Activated CD8-positive, alpha-beta memory T cell treated with anti-CD3 and anti-CD28 coated beads for 1 hour (primary cell): Measurements from ENCODE around the gene CDHR5.
"Not testable (repeated sequence)": the region's sequence is repeated elsewhere in the genome, so short reads cannot be mapped to it uniquely, and the experiment has no call there.

Experiments
- DNase-seq, 2 donors: peaks; one replicate each; pipeline ENCODE4 v3.0.0-alpha.2; 2020; ENCODE audit warnings: low read depth in 1 of 2; ENCODE audit errors: extremely low read depth in 1 of 2

The CDHR5 gene

DNA sequence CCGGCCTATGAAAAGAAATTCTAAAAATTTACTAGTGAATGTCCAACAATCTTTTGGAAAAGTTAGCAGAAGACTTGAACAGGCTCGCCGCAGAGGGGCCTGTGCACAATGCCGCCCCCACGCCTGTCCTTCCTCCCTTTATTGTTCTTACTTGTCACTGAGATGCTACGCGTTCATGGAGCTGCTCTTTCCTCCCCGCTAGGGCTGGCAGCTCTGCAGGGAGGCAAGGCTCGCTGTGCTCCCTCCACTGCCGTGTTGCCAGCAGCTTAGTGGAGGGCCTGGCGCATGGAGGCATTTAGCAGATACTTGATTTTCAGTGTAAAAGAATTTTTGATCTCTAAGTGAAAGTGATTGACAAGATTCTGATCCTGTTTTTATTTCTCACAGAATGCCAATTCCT lies 33.8 kb downstream of the CDHR5 start:
- DNase-seq: no peak

DNA sequence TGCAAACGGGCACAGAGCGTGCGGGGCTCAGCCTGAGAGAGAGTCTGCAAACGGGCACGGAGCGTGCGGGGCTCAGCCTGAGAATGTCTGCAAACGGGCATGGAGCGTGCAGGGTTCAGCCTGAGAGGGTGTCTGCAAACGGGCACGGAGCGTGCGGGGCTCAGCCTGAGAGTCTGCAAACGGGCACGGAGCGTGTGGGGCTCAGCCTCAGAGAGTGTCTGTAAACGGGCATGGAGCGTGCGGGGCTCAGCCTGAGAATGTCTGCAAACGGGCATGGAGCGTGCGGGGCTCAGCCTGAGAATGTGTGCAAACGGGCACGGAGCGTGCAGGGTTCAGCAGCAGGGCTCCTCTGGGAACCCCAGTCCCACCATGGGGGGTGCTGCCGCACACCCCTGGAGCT lies 35.0 kb downstream of the CDHR5 start:
- DNase-seq: no peak

DNA sequence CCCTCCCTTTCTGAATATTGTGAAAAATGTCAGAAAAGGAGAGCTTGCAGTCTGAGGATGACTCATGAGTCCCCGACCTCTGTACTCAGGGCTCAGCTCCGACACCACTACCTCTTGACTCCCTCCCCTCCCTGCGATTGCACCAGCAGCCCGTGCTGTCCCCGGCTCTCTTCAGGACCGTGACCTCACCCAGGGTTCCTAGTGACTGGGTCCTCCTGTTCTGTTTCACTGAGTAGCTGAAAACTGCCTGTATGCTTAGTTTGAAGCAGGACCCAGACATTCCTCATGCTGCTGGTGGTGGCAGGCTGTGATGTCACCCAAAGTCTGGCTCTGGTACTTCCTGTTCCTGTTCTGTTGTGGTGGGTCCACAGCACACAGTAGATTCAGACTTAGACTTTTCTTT lies 36.8 kb downstream of the CDHR5 start:
- DNase-seq: peak; percentile 34 to 84

DNA sequence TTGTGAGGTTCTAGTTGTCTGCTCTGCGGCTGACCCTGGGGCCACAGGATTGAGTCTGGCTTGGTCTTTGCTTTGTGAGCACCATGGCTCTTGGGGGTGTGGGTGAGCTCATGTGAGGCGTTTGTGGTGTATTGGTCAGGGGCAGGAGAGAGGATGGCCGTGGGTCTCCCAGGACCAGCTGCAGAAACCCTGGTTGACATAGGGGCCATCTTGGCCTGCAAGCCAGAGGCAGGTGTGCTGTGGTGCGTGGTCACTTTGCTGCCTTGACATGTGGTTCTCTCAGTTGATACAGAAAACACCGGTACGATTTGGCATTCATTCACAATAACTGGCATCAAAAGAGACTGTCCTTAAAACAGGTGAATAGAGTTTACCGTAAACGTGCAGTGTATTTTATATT lies 37.2 kb downstream of the CDHR5 start:
- no peak for DNase-seq

DNA sequence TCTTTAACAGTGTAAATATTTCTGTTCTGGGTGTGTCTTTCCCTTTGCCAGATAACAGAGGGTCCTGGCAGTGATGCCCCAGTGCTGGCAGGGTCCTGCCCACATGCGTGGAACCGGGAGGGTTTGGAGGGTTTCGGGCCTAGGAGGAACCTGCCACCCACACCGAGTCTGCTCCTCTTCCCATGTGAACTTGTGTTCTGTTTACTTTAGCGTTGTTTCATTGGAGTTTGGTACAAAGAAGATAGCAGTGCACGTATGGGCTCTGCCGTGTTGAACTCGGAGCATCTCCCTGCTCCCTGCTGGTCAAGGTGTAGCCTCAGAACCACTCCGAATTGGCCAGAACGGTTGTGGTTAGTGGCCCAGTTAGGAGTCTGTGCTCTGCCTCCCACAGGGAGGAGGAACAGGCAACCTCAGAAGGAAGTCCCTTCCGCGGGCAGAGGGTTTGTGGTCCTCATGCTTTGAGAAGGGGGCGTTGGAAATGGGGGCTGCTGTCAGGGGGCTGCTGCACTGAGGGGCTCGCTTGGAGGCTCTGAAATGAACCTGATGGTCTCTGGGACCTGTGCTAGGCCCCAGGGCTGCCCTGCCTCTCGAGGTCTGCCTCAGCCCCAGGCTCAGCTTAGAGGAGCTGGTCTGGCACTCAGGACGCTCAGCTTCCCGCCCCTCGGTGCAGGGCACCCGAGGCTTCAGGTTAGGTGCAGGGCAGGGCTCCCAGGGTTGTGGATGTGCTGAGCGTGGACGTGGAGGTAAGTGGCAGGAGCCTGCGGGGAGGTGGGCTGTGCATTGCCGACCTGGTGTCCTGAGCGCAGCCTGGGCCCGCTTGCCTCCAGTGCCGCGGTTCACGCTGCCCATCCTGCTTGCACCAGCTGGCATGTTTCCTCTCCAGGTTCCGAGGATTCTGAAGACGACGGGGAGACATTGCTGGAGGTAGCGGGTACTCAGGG lies 38.1 kb downstream of the CDHR5 start:
- DNase-seq: no peak

DNA sequence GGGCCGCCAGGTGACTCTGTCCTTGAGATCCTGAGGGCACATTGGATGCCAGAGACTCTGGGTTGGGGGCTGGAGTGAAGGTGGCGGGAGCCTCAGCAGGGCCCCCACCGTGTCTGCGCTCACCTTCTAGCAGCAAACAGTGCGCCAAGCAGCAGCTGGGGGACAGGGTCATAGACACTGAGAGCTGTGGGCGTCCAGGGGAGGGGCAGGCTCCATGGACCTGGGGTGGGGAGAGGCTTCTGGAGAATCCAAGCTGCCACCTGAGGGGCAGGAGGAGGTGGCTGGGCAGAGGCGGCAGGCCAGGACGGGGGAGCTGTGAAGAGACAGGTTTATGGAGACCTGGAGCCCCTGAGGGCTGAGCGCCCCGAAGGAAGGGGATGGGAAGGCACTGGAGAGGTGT lies 40.5 kb downstream of the CDHR5 start:
- DNase-seq: no peak

DNA sequence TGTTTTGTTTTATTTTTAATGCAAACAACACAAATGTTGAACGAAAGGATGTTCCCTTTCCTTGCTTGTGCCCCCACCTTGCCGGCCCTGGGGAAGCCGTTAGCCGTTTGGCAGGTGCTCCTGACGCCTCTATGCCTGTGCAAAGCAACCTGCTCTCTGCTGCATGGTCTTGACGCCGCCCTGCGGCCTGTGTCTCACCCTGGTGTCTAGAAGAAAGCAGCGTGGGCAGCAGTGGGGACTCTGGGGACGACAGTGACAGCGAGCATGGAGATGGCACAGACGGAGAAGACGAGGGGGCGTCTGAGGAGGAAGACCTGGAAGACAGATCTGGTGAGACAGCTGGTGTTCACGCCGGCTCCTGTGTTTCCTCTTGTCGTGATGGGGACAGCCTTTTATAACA lies 43.0 kb downstream of the CDHR5 start:
- no peak for DNase-seq

DNA sequence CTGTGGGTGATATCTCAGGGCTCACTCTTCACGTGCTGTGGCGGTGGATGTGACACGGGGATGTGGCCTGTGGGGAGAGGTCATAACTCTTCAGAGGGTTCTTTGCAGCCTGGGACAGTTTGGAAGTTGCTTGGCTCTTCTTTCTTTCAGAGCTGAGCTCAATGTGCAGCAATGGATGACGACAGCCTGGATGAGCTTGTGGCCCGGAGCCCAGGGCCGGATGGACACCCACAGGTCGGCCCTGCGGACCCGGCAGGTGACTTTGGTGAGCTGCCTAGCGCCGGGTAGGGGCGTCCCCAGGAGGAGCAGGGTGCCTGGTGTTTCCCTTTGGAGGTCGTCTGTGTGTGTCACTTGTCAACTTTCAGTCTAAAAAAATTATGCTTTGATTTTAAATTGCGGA lies 43.4 kb downstream of the CDHR5 start:
- no peak for DNase-seq

DNA sequence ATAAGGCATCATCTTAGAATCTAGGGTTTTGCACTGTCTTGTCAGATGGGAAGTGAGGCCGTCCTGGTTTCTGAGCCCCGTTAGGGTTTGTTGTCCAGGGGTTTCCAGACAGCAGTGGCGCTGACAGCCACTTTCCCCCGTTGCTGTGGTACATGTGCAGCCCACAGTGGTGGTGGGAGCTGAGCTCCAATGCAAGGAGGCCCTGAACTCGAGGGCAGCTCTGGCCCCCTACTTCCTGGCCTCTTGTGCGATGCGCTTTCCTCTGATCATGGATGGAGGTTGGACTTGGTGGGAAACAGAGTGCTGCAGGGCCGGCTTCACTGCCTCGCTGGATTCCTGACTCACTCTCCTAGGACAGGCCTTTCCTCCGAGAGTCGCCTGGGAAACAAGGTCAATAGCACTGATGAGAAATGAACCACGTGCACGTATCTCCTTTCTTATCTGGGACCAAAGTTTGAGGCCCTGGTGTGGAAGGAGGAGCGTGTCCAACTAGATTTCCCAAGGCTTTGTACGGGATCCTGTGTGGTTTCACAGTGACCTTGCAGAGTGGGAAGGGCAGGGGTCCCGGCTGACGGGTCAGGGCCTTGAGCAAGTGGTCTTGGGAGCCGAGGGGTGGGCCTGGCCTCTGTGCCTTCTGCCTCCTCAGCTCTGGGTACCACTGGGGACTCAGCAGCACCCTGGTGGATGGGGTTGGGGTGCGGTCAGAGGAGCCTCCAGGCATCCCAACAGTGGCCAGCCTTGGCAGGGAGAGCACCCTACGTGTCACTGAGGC lies 44.7 kb downstream of the CDHR5 start:
- DNase-seq: no peak

DNA sequence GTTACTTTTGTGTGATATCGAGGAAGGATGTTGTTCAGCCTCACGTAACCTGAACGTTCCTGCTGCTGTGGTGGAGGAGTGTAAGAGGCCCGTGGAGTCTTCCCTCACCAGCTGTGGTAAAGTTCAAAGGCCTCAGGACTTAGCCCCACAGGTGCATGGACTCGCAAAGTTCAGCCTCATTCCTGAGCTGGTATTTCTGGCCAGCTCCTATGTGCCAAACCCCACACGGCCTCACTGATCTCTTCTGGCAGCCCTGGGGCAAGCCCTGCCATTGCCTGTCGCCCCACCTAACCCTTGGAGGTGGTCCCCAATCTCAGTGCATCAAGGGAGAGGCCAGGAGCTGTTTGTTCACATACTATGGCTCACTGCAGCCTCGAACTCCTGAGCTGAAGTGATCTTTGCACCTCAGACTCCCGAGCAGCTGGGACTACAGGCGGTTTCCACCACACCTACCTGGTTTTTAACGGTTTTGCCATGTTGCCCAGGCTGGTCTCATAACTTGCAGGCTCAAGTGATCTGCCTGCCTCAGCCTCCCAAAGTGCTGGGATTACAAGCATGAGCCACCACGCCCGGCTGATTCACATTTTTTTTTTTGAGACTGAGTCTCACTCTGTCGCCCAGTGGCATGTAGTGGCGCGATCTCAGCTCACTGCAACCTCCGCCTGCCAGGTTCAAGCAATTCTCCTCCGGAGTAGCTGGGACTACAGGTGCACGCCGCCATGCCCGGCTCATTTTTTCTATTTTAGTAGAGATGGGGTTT lies 46.3 kb downstream of the CDHR5 start:
- no peak for DNase-seq

DNA sequence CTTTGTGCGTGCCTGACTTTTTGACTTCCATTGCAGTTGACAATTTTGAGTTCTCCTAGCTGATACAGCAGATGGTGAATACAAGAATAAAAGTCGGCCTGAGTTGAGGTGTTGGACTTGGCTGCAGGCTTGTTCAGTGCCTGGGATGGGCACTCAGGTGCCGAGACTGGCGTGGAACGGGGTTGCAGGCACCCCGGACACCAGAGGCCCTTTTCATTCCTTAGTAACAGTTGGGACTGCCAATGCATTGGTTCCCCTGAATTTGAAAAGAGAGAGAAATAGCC lies 47.2 kb downstream of the CDHR5 start:
- DNase-seq: no peak

DNA sequence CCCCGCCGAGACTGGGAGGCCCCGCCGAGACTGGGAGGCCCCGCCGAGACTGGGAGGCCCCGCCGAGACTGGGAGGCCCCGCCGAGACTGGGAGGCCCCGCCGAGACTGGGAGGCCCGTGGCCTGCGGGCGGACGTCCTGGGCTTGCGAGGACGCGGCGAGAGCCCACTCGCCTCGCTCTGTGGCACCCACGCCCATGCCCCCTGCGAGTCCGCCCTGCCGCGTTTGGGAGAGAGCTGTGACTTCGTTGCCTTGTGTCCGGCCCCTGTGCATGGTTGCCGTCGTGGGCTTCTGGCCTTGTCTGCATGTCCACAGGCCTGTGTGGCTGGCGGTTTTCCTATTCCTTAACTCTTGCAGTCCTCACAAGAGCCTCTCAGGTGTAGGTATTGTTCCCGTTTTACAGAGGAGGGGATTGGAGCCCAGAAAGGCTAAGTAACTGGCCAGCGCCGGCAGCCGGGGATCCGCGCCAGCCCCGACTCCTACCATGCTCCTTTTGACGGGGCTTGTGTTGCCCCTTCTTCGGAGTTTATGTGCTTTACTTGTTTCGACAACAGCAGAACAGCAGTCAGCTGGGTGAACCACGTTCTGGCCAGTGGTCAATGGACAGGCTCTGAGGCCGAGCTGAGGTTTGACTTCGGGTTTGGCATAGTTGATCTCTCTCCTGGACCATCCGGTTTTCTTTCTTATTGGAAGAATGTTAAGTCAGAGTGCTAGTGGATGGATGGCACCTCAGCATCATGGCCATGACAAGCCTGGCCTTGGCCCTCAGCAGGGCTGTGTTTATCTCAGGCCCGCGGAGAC lies 47.7 kb downstream of the CDHR5 start:
- DNase-seq: no peak

DNA sequence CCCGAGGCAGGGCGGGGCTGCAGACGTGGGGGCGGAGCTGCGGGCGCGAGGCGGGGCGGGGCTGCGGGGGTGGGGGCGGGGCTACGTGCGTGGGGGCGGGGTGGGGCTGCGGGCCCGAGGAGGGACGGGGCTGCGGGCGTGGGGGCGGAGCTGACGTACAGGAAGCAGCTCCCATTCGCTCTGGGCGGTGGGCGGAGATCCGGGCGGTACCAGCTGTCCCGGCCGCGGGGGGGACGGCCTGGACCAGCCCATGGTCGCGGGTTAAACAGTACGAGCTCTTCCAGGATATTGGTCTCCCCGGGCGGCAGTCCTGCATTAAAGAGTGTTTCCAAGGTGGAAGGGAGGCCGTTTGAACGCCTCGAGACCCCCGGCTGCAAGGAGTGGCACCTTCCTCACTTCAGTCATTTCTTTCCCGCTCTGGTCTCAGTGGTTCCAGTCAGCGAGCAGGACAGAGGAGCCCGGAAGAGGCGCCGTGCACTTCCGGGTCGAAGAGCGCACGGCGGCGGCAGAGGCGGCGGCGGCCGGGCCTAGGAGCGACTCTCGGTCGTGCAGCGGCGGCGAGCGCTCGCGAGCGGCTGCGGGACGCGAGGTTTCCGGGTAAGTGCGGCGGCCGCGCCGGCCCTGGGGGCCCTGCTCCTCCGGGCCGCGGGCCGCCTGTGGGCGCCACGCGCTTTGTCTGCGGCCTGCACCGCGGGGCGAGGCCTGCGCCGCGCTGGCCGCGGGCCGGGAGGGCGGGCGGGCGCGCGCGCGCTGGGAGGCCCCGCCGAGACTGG lies 48.6 kb downstream of the CDHR5 start, which contains the start of gene PHRF1:
PHRF1 (plus strand) TSS at position 475 of the 773 bp plus-strand sequence. CDS start 5,043 bp downstream, outside the sequence.
- peak; percentile 93 to 94 for DNase-seq

DNA sequence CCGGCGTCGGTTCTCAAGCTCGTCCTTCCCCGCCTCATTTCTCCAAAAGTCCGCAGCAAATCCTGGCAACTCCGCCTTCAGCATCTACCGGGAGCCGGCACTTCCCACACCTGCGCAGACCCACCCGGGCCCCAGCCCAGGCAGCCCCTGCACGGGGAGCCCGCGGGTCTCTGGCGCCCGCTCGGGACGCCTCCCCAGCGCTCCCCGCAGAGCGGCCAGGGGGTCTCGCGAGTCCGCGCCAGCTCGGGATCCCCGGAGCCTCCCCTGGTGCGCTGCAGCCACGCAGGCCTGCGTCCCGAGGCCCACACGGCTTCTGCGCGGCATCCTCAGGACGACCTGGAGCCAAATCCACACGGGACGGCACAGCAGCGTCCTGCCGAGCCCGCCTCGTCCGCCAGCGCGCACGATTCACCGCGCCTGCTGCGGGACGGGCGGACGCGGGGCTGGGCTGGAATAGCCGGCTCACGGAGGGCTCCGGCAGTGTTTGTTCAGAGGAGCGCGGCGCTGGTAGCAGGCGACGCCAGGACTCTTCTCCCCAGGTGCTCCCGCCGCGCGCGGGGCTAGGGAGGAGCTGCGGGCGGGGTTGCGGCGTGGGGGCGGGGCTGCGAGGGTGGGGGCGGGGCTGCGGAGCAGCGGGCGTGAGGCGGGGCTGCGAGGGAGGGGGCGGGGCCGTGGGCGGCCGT lies 49.3 kb downstream of the CDHR5 start:
- DNase-seq: no peak

DNA sequence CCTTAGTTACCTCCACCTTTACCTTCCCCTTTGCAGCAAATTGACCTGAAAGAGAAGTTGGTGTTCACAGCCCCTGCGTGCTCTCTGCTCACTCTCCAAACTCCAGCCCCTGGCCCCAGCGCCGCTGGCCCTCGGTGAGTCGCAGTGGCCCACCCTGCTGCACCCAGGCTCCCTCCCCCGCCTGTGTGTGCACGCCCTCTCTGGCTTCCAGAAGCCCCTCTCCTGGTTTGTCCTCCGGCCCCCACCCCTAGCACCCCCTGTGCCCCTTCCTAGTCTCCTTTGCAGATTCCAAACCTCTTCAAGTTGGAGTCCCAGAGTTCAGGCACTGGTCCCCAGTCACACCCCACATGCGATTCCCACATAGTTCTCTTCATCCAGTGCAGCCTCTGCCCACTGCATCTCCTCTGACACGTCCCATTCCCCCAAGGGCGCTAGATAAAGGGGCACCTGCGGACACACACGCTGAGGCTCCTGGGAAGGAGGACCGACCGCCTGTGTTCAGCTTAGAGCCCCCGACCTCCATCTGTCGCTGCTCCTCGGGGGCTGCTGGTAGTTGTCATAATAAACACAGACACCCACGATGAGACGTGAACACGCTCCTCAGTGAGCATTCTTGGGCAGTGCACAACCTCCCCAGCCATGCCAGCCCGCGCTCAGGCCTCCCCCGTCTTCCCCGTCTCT lies 50.0 kb downstream of the CDHR5 start:
- DNase-seq: no peak

DNA sequence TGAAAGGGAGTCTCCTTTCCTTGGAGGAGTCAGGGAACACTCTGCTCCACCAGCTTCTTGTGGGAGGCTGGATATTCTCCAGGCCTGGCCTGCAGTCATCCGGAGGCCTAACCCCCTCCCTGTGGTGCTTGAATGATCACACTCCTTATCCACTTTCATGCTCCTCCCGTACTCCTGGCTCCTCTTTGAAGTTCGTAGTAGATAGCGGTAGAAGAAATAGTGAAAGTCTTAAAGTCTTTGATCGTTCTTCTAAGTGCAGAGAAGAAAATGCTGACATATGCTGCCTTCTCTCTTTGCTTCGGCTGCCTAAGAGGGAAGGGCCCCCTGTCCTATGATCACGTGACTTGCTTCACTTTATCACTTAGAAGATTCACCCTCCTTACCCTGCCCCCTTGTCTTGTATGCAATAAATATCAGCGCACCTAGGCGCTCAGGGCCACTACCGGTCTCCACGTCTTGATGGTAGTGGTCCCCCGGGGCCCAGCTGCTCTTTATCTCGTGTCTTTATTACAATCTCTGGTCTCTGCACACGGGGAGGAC lies 50.7 kb downstream of the CDHR5 start:
- not testable (repeated sequence) for DNase-seq

DNA sequence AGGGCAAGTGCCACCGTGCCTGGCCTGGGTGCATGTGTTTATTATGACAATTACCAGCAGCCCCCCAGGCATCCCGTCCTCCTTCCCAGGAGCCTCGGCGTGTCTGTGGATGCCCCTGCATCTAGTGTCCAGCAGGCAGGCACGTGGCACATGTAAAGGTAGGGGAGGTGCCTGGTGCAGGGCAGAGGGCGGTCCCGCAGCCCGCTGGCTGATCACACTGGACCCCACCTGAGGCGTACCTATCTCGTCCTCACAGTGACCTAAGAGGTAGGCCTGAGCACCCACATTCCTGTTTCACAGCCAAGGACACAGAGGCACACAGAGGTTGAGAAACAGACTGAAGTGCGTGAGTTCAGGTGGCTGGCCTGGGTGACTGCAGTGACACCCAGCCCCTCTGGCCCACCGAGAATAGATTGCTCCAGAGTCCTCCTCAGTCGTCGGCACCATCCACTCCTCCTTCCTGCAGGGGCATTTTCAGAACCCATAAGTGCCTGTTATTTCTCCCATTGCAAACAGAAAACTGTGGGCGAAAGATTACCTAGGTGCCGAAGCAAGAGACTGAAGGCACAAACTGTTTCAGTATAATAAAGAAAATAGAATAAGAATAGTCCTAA lies 51.5 kb downstream of the CDHR5 start:
- DNase-seq: no peak

DNA sequence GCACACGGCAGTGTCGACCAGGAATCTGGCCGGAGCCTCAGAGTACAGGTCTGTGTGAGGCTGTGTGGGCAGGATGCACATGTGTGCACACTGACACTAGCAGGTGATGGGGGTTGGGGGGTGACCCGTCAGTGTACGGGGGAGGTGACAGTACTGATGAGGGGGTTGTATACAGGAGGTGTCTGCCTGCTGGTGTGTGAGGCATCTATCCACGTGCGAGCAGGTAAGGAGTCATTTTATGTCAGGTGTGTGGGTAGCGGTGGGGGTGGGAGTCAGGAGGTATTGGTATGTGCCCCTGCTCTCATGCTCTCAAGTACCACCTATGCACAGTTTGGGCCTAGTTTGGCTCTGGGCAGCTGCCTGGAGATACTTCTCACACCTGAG lies 53.0 kb downstream of the CDHR5 start:
- DNase-seq: no peak
